Glomerular visceral epithelial cell (primary cell): ENCODE data around the gene CAV3.

ENCODE experiments used
- DNase-seq: peaks from one replicate; pipeline ENCODE4 v3.0.0-alpha.2; 2016; ENCODE audit errors: extremely low spot score

Gene CAV3

GRCh38 chr3:8734908-8735307, 1.3 kb downstream of the CAV3 start:
- DNase-seq: no peak

GRCh38 chr3:8736436-8736835, 2.8 kb downstream of the CAV3 start:
- no peak for DNase-seq

DNA sequence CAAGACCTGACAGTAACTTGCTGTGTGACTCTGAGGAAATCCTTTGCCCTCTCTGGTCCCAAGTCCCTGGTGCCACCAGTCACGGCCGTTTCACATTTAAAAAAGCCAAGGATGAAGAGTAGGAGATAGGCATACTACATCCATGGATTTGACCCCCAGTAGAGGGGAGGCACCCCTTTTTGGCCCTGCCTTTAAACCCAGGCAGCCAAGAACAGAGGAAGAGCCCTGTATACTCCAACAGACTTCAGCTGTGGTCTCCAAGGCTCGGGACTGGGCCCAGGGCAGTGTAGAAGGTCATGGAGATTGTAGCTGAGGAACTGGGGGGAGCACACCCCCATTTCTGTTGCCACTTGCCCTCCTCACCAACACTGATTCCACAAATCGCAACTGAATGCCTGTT, 3.7 kb downstream of the CAV3 start:
- no peak for DNase-seq

DNA sequence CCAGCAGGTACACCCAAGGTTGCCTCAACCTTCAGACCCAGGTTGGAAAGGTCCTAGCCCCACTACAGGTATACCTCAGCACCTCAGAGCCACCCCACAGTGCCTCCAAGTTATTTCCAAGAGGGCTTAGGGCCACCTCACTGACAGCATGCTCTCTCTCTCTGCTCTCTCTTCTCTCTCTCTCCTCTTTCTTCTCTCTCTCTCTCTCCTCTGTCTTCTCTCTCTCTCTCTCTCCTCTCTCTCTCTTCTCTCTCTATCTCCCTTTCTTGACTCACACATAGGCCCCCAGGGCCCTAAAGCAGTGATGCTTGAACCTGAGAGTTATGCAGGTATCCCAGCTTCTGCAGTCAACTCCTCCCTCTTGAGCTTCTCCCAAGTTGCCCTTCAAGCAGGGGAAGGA, 4.2 kb downstream of the CAV3 start:
- DNase-seq: no peak

DNA sequence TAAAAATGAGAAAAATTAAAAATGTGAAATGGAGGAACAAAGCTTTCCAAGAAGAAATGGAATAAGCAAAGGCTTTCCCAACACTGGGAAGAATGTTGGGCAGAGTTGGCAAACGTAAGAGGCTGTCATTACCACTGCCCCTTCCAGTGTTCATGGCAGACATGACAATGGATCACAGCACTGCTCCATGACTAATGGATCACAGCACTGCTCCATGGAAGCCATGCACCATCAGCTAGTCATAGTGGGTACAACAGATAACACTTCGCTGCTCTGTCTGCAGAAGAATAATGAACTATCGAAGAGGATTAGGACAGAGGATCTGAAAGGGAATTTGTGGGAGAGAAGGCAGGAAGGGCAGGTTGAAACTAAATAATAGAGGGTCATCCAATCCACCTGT, 5.0 kb downstream of the CAV3 start:
- no peak for DNase-seq

- peak; percentile 92 for DNase-seq
Observed at GRCh38 chr3:8739757-8740504, 6.3 kb downstream of the CAV3 start.

GRCh38 chr3:8741581-8742261, 8.1 kb downstream of the CAV3 start:
- DNase-seq: peak; percentile 88

GRCh38 chr3:8743021-8743601, 9.5 kb downstream of the CAV3 start:
- peak; percentile 49 for DNase-seq

DNA sequence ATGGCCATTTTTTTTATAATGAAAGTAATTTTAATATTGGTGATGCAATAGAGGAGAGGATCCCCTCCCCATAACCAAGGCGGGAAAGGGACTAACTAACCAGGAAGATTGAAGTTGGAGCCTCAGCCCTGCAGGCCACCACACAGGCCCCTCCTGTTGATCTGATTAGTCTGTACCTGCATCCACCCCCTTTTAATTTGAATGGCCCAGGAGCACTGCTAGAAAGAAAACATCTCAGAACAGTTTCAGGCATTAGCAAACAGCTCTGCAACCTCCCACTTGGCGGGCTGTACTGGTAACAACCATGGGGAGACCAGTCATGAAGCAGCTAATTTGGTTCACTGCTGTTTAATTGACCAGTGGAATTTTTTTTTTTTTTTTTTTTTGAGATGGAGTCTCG, 10.3 kb downstream of the CAV3 start:
- no peak for DNase-seq

DNA sequence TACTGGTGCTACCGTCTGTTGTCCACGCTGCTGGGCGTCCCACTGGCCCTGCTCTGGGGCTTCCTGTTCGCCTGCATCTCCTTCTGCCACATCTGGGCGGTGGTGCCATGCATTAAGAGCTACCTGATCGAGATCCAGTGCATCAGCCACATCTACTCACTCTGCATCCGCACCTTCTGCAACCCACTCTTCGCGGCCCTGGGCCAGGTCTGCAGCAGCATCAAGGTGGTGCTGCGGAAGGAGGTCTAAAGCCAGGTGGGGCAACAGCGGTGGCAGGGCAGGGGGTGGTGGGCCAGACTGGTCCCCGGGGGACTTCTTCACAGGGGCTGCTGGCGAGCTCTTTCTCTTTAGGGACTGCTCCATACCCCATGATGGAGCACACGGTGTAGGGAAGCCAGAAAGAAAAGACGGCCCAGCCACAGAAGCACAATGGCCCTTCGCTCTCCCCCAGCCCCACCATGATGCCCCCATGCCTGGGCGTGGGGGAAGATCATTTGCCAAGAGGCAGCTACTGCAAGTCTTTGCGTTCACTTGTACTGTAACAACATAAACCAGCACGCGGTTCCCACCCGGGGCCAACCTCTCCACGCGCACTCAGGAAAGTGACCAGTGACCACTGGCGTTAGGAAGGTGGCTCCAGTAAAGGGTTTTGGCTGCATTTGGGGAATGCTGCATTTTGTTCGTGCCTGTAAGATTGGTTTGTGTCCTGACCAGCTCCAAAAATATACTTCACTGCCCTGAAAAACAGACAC, 12.2 kb downstream of the CAV3 start:
- DNase-seq: no peak

- no peak for DNase-seq
Observed at GRCh38 chr3:8746780-8747345, 13.3 kb downstream of the CAV3 start.

DNA sequence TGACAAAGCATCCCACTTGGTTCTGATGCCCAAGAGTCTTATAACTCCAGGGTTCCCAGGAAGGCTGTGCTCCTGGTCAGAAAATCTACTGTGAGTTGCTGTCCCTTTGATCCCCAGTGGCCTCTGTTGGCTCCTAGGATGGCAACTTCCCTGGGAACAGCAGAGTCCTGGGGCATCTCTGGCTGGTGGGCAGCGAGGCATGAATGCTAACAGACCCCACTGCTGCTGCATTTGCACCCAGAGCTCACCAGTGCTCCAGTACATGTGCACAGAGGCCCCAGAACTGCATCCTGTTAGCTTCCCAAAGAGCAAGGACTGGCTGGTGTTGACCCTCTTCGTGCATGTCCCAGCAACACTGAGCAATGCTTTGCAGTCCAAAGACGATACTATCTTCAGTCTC, 15.7 kb downstream of the CAV3 start:
- DNase-seq: no peak

GRCh38 chr3:8752832-8753231, 19.2 kb downstream of the CAV3 start:
- no peak for DNase-seq

DNA sequence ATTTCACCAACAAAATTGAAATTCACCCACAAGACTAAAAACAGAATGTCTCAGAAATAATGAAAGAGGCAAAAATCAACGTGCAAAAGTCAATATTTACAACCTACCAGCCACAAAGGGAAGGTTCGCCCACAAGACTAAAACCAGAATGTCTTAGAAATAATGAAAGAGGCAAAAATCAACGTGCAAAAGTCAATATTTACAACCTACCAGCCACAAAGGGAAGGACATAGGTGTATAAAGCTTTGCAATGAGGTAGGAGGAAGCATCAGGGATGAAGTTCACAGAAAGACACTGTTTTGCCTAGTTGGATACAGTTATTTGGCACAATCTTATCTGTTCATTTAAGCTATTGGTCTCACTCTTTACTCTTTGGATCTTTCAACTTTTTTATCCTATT, 21.5 kb downstream of the CAV3 start:
- no peak for DNase-seq

- DNase-seq: no peak
Observed at GRCh38 chr3:8755564-8756237, 22.1 kb downstream of the CAV3 start.

DNA sequence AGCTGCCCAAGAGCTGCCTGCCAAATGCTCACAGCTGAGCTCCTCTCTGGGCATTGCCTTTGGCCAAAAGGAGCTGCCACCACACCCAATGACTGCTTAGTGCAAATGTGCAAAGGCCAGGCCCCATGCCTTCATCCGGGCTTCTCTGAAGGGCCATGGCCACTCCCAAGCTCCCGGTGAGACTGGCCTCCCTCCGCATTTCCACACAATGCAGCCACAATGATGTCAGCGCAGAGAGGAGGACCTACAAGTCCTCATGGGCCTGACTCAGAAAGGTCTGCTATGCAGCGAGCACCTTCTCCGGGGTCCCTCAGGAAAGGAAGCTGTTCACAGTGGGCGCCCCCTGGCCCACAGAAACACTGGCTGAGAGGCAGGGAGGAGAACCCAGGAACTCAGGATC, 23.1 kb downstream of the CAV3 start:
- no peak for DNase-seq

DNA sequence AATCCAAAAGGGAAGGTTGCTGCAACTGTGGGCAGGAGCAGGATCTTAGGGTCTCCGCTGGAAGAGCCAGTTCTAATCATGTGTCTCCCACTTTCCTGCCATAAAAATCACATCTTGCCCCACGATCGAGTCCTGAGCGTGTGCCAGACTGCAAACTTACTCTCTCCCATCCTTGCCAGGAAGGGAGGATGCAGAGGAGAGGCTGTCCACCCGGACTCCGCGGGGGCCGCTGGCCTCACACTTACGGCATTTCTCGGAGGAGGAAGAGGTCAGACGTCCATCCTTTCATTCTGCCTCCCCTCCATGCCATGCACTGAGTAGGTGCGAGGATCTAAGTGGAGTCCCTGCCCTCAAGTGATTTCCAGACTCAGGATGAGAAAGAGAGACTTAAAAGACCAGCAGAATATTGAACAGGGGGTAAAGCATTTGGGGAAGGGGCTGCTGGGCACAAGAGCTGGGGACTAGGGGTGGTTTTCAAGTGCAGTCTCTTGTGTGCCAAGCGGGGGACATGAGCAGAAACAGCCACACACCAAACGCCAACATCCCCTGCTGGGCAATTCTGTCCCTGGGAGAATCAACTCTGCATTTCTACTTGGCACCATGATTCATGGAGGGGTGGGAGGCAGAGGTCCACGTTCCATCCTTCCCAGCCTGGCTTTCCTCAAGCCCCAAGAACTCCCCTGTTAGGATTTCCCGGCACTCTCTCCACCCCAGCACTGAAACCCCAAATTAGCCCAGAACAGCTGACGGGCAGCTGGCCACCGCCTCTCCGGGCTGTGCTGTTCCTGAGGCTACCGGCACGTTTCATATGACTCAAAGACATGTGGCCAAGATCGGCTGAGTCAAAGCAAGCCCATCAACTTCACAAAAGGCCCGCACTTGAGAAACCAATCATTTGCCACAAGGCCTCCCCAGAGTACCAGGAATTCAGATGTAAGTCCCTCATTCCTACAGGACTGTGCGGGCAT, 24.2 kb downstream of the CAV3 start:
- DNase-seq: peak; percentile 51

DNA sequence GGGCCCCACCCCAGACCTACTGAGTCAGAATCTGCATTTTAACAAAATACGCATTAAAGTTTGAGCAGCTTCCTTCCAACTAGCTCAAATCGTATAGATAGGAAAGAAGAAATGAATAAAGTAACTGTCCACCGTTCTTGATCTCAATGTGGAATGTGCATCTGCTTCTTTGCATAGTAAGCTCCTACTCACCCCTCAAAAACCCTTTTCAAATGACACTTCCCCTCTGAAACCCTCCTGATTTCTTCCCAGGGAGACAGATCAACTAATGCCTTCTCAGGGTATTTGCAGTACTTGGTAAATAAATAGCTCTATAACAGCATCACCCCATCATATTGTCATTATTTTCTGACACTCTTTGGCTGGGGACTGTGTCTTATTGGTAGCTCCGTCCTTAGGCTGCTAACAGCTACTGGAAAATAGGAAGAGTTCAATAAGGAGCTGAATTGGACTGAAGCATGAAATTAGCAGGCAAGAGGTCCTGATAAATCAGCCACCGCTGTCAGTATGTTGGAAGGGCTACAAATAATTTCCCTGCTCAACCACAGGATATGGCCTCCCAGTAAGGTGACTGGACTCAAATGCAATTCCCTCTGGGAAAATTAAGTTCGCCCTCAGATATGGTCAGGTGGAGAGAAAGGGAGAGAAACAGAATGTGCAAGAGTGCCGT, 25.6 kb downstream of the CAV3 start:
- DNase-seq: no peak

- DNase-seq: no peak
Observed at GRCh38 chr3:8760091-8760490, 26.5 kb downstream of the CAV3 start.

GRCh38 chr3:8760506-8760905, 26.9 kb downstream of the CAV3 start:
- DNase-seq: no peak
